ENCODE measurements around the gene ILDR2.

ILDR2 gene

DNA sequence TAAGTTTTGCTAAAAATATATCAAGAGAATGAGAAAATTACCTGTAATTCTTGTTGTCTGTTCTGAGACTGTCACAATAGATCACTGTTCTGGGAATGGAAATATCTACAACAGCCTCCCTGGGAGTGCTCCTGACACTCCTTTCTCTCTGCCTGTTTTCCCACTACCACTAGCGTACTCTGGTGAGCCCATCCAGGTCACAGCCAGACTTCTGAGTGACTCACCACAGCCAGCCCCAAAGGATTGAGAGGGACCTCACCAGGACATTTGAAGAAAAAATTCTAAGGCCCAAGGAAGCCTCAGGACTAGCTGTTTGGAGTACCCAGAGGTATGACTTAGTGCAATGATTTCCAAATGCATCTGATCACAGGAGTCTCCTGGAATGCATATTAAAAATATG is 60.3 kb downstream of the ILDR2 start:
- Histone ChIP-seq H3K4me1 (no peaks in the 10 kb centered on the region), H3K9me3 (no peaks in the 10 kb centered on the region), H3K27me3 (peaks cover 33% of the 10 kb centered on the region), H3K36me3 (no peaks in the 10 kb centered on the region), H3K4me3 (ENCODE audit: low read depth, low read length) (no peak overlapping the region)
- no peak for DNase-seq
- TF ChIP-seq, protein P1, sequence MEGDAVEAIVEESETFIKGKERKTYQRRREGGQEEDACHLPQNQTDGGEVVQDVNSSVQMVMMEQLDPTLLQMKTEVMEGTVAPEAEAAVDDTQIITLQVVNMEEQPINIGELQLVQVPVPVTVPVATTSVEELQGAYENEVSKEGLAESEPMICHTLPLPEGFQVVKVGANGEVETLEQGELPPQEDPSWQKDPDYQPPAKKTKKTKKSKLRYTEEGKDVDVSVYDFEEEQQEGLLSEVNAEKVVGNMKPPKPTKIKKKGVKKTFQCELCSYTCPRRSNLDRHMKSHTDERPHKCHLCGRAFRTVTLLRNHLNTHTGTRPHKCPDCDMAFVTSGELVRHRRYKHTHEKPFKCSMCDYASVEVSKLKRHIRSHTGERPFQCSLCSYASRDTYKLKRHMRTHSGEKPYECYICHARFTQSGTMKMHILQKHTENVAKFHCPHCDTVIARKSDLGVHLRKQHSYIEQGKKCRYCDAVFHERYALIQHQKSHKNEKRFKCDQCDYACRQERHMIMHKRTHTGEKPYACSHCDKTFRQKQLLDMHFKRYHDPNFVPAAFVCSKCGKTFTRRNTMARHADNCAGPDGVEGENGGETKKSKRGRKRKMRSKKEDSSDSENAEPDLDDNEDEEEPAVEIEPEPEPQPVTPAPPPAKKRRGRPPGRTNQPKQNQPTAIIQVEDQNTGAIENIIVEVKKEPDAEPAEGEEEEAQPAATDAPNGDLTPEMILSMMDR (IDR thresholded peaks at IDR 0.05; ENCODE audit: low read depth, low read length) = no peak

DNA sequence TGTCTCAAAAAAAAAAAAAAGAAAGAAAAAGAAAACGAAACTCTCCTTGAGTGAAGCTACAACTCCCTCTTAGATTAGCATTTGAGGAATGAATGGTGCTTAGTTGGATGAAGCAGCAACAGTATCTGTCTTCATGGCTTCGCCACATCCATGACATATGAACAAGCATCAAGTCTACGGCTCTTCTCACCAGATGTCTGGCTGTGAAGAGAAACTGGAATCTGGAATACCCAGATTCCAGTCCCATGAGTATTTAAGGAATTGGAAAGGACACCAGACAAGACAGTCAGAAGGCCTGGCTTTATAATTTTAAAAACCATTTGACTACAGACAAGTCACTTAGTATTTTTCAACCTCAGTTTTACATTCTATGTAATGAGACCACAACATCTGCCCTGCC is 61.2 kb downstream of the ILDR2 start:
- DNase-seq = no peak
- TF ChIP-seq, protein P1 (IDR thresholded peaks at IDR 0.05; ENCODE audit: low read depth, low read length) = no peak
- no peak overlapping the region for H3K4me3 ChIP-seq (ENCODE audit: low read depth, low read length)
- H3K36me3 ChIP-seq = no peaks in the 10 kb centered on the region
- H3K27me3 ChIP-seq = peaks cover 24% of the 10 kb centered on the region
- no peaks in the 10 kb centered on the region for H3K9me3 ChIP-seq
- H3K4me1 ChIP-seq = no peaks in the 10 kb centered on the region

DNA sequence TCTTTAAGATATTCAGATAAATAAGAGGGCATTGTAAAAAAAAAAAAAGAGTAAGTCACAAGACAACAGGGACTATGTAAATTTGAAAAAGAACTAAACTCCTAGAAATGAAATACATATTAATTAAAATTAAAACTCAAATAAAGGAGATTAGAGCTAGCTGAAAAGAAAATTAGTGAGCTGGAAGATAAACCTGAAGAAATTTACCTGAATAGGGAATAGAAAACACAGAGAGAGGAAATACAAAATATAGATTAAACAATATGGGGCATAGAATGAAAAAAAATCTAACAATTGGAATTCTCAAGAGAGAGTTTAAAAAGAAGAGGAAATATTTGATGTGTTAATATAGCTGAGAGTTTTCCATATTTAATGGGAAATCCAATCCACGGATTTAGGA is 63.7 kb downstream of the ILDR2 start:
- no peaks in the 10 kb centered on the region for H3K27me3 ChIP-seq
- no peak for DNase-seq
- TF ChIP-seq, protein P1 (IDR thresholded peaks at IDR 0.05; ENCODE audit: low read depth, low read length) = no peak

DNA sequence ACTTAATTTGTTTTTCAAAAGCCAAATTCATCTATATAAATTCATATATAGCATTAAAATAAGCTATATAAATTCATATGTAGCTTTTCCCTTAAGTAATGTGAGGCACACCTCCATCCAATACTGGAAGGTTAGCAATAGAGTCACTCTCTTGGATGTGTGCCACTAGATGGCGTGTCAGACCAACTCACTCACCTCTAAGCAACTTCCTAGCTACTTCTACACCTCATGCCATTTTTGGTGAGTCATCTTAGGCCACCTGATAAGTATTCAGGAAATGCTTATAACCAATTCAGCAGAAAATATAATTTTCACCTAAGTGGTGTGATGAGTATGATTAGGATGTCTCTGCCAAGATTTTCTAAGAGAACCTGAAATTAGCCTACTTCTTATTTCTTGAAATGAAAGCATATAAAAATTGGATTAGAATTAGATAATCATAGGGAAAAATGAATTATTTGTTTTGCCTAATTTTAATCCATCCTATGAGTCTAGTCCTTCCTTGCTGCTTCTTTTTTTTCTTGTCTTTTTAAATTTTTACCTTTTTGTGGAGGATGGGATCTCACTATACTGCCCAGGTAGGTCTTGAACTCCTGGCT is 64.8 kb downstream of the ILDR2 start:
- H3K9me3 ChIP-seq = no peaks in the 10 kb centered on the region
- no peak overlapping the region for H3K4me3 ChIP-seq (ENCODE audit: low read depth, low read length)
- DNase-seq = peak; percentile 71
- H3K4me1 ChIP-seq = no peaks in the 10 kb centered on the region
- no peaks in the 10 kb centered on the region for H3K27me3 ChIP-seq
- TF ChIP-seq, protein P1 (IDR thresholded peaks at IDR 0.05; ENCODE audit: low read depth, low read length) = peak; percentile 94
- no peaks in the 10 kb centered on the region for H3K36me3 ChIP-seq

More for the DNA sequence above, 63.7 kb downstream of the ILDR2 start:
- Histone ChIP-seq H3K4me3 (ENCODE audit: low read depth, low read length) (no peak overlapping the region), H3K9me3 (no peaks in the 10 kb centered on the region), H3K4me1 (no peaks in the 10 kb centered on the region), H3K36me3 (no peaks in the 10 kb centered on the region)

DNA sequence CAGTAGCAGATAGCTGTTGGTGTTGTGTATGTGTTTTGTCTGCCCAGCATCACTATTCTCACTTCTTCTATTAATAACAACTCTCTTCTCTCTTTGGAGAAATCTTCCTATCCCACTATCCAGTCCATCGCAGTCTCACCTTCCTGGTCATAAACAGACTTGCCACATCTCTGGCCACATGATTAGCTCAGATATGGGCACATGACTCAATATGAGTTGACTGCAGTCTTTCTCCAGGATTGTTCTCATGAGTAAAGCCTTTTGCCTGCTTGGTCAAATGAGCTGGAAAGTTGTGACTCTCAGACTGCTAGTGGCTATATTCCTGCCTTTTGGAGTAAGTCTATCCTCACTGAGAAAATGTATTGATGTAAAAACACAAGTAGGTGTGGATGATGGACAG is 66.4 kb downstream of the ILDR2 start:
- TF ChIP-seq, protein P1 (IDR thresholded peaks at IDR 0.05; ENCODE audit: low read depth, low read length) = no peak
- DNase-seq = no peak
- no peaks in the 10 kb centered on the region for H3K4me1 ChIP-seq
- no peak overlapping the region for H3K4me3 ChIP-seq (ENCODE audit: low read depth, low read length)
- no peaks in the 10 kb centered on the region for H3K36me3 ChIP-seq
- H3K9me3 ChIP-seq = no peaks in the 10 kb centered on the region
- H3K27me3 ChIP-seq = no peaks in the 10 kb centered on the region

DNA sequence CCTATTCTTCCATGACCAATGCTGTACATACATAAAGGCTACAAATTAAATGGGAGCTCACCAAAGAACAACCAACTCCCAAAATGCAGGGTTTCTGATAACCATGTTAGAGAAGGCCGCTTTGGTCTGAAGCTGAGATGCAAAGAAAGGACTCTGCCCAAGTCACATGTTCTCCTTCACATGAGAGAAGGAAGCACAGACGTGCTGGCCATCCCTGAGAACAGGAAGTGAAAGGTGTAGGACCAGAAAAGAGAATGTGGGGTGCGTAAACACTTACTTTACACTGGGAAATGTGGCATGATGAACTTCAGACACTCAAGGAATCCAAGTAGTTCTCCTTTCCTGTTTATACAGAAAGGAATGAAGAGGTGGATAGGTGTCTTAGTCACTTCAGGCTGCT is 67.6 kb downstream of the ILDR2 start:
- no peaks in the 10 kb centered on the region for H3K27me3 ChIP-seq
- TF ChIP-seq, protein P1 (IDR thresholded peaks at IDR 0.05; ENCODE audit: low read depth, low read length) = no peak
- H3K4me3 ChIP-seq (ENCODE audit: low read depth, low read length) = no peak overlapping the region
- no peak for DNase-seq
- no peaks in the 10 kb centered on the region for H3K4me1 ChIP-seq
- H3K36me3 ChIP-seq = no peaks in the 10 kb centered on the region
- no peaks in the 10 kb centered on the region for H3K9me3 ChIP-seq

Data from BE2C (cell line).